ENCODE measurements around the gene TTC13. TPM values are rescaled to one million over a fixed set of nuclear protein-coding genes. Genes with fewer than 3 reads are reported as not detected.

The TTC13 gene
- polyA plus RNA-seq, 4 donors, result 18.1 to 26.0 (median 23.1) TPM

- no peak for DNase-seq (ENCODE audit: low read depth in 4 of 4, low spot score in 3 of 4)
These were observed 65.2 kb downstream of the TTC13 start for GRCh38 chr1:230913496-230913895.

- DNase-seq (ENCODE audit: low read depth in 4 of 4, low spot score in 3 of 4), result peak in 1 of 4 donors; percentile 12
These were observed 67.9 kb downstream of the TTC13 start for GRCh38 chr1:230910755-230911117.

GRCh38 chr1:230909974-230910754 lies 68.5 kb downstream of the TTC13 start:
- no peak for DNase-seq (ENCODE audit: low read depth in 4 of 4, low spot score in 3 of 4)

- no peak for DNase-seq (ENCODE audit: low read depth in 4 of 4, low spot score in 3 of 4)
These were observed 71.0 kb downstream of the TTC13 start for GRCh38 chr1:230907472-230908205.

GRCh38 chr1:230906226-230906625 lies 72.4 kb downstream of the TTC13 start:
- DNase-seq (ENCODE audit: low read depth in 4 of 4, low spot score in 3 of 4), result no peak

GRCh38 chr1:230905733-230906132 lies 72.9 kb downstream of the TTC13 start:
- no peak for DNase-seq (ENCODE audit: low read depth in 4 of 4, low spot score in 3 of 4)

GRCh38 chr1:230902349-230902923 lies 76.2 kb downstream of the TTC13 start:
- no peak for DNase-seq (ENCODE audit: low read depth in 4 of 4, low spot score in 3 of 4)

- DNase-seq (ENCODE audit: low read depth in 4 of 4, low spot score in 3 of 4), result no peak
These were observed 77.0 kb downstream of the TTC13 start for GRCh38 chr1:230901671-230902070.

- no peak for DNase-seq (ENCODE audit: low read depth in 4 of 4, low spot score in 3 of 4)
These were observed 77.7 kb downstream of the TTC13 start for GRCh38 chr1:230900984-230901383.

GRCh38 chr1:230899841-230900251 lies 78.8 kb downstream of the TTC13 start:
- no peak for DNase-seq (ENCODE audit: low read depth in 4 of 4, low spot score in 3 of 4)

- DNase-seq (ENCODE audit: low read depth in 4 of 4, low spot score in 3 of 4), result no peak
These were observed 79.9 kb downstream of the TTC13 start for GRCh38 chr1:230898748-230899147.

- no peak for DNase-seq (ENCODE audit: low read depth in 4 of 4, low spot score in 3 of 4)
These were observed 80.5 kb downstream of the TTC13 start for GRCh38 chr1:230898144-230898543.

GRCh38 chr1:230896779-230897178 lies 81.9 kb downstream of the TTC13 start:
- DNase-seq (ENCODE audit: low read depth in 4 of 4, low spot score in 3 of 4), result no peak

- DNase-seq (ENCODE audit: low read depth in 4 of 4, low spot score in 3 of 4), result no peak
These were observed 83.2 kb downstream of the TTC13 start for GRCh38 chr1:230895452-230895851.

GRCh38 chr1:230894664-230895063 lies 84.0 kb downstream of the TTC13 start:
- DNase-seq (ENCODE audit: low read depth in 4 of 4, low spot score in 3 of 4), result no peak

GRCh38 chr1:230894032-230894431 lies 84.6 kb downstream of the TTC13 start:
- no peak for DNase-seq (ENCODE audit: low read depth in 4 of 4, low spot score in 3 of 4)

- no peak for DNase-seq (ENCODE audit: low read depth in 4 of 4, low spot score in 3 of 4)
These were observed 86.6 kb downstream of the TTC13 start for GRCh38 chr1:230892018-230892491.

- DNase-seq (ENCODE audit: low read depth in 4 of 4, low spot score in 3 of 4), result no peak
These were observed 87.2 kb downstream of the TTC13 start for GRCh38 chr1:230891413-230891812.

GRCh38 chr1:230884646-230885045 lies 94.0 kb downstream of the TTC13 start:
- no peak for DNase-seq (ENCODE audit: low read depth in 4 of 4, low spot score in 3 of 4)

- no peak for DNase-seq (ENCODE audit: low read depth in 4 of 4, low spot score in 3 of 4)
These were observed 94.7 kb downstream of the TTC13 start for GRCh38 chr1:230883967-230884366.

GRCh38 chr1:230879778-230880177 lies 98.9 kb downstream of the TTC13 start:
- DNase-seq (ENCODE audit: low read depth in 4 of 4, low spot score in 3 of 4), result no peak

- DNase-seq (ENCODE audit: low read depth in 4 of 4, low spot score in 3 of 4), result no peak
These were observed 100.1 kb downstream of the TTC13 start for GRCh38 chr1:230878591-230878990.

All from left renal pelvis (tissue), 4 donors.